ENCODE measurements around the gene CACNA1D.

CACNA1D gene

DNA sequence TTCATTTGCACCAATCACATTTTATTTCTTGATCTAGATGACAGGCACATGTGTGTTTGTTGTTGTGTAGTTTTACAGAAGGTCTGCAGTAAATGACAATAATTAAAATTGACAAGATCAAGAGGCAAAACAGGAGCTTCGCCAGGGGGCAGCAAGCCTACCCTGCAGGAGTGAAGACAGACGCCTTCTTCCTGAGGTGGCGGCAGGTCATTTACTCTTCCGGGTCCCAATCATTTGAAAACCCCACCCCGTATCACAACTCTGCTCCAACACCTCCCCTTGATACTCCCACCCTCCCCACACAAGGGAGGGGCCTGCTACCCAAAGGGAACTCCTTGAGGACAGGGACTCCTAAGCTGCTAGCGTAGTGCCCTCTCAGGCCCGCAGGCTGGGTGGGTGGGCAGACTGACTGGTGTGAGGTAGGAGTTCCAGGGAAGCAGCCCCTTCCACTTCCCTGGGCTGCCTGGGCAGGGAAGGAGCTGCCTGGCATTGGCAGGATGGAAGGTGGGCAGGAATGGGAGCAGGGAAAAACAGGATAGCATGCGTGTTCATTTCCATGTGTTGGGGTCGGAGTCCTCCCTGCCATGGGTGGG, 338.7 kb downstream of the CACNA1D start:
- peak; percentile 19 for DNase-seq

DNA sequence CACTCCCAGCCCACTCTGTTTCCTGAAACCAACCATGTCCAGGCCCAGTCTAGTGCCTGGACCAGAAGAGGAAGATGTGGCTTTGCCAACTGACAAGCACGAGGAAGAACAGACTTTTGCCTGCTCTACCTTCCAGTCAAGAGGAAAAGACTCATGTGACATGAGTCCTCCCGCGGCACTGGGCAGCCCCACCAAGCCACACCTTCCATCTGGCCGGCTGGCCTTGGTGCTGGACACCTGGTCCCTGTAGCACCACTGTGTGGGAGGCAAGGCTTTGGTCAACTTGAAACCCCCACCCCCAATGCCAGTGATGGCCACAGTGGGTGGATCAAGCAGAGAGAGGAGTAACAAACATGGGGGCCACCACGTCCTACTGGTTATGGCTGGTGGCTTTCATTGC, 339.3 kb downstream of the CACNA1D start:
- DNase-seq, result peak; percentile 32

DNA sequence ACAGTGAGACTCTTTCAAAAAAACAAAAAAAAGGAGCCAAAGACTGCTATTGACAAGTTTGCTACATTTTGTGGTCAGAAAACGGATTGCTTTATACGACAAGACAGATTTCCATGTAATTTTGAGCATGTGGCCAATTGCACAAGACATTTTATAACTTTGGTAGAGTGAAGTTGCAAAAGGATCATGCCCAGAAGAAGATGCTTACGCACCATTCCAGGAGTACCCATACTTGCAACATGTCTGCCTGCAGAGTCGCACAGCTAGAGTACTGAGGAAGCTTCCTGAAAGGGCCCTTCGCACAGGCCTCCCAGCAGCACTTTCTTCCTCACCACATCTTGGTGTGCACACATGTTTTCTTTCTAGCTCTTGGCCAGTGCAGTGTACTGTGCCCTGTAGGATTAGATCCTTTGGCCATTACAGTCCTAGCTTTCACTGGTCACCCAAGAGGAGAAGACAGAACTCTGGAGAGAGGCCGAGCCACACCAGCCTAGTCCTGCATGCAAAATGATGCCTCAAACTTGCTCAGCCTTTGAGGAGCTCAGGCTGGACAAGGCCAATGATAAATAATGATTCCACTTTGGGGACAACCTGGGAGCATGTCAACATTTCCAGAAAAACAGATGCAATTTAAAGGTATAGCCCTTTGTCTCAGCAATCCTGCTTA, 340.2 kb downstream of the CACNA1D start:
- peak; percentile 24 for DNase-seq

DNA sequence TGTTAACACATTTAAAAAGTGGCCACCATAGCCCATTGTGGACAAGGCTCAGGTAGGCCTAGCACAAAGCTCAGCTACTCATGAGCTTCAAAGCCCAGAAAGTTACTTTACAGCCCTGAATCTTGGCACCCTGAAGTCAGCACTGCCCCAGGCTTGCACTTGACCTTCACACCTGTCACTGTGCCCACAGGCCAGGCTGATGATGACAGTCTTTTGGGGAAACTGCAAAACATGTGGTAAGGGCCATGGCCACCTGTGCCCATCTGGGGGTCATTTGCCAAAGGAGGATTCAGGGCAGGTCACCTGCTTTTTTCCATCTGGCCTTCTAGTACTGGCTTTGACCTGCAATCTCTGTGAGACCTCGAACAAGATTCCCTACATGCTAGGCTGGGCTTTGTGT, 340.8 kb downstream of the CACNA1D start:
- DNase-seq, result no peak

DNA sequence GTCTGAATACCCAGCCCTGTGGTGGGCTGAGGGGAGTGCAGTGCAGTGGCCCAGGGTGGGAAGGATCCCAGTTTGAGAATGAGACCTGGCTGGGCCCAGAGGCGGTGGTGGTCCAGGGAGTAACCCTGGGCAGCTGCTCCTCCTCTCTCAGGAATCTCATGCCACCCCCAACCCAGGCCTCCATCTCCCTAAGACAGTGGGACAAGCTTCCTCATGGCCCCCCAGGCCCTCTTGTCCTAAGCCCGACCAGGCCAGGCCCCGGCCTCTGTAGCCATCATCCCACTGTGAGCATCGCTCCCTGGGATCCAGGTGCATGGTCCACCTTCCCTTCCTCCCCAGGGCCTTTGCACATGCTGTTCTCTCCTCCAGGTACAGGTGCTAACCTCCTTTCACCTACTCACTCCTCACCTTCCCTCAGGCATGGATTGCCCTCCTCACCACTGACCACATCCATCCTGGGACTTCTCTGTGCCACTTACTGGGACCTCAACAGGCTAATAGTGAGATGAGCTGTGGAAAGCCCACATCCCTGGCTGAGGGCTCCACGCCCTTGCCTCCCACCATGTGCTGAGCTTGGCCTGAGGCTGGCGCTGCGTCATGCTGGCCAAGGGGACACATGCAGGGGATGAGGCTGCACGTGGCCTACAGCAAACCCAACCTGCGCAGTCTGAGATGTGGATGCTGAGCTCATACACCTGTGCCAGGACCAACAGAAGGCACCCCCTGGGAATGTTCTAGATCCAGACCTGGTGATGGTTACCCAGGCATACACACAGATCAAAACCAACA, 341.9 kb downstream of the CACNA1D start:
- DNase-seq, result no peak

DNA sequence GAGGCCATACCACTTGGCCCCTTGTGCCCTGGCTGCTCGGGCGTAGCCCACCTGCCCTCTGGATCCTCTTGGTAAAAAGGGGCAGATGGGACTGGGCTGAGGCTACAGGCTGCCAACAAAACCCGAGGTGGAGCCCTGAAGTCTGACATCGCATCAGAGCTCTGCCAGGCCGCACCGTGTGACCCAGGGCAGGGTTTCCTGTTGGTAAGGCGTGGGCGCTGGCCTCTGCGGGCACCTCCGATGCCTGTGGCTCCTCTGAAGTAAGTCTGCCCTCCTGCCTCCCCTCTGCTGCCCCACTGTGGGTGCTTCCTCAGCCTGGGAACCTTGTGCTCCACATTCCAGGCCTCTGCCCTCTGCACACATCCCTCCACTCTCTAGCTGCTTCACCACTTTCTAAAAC, 342.9 kb downstream of the CACNA1D start:
- DNase-seq, result no peak

DNA sequence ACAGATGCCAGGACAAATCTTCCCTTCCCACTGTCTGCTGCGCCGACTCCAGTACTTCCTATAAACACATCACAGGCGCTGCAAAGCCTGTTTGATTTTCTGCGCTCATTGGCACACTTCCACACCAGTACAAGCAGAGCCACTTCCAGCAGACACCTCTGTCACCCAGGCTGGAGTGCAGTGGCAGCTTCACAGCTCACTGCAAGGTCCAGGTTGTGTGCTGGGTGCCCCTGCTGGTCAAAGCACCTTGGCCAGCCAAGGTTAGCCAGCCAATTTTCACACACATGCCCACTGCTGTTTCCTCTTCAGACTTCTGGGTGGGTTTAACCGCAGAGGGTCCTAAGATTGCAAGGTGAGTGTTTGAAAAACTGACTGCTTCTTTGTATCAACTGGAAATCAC, 346.9 kb downstream of the CACNA1D start:
- no peak for DNase-seq

DNA sequence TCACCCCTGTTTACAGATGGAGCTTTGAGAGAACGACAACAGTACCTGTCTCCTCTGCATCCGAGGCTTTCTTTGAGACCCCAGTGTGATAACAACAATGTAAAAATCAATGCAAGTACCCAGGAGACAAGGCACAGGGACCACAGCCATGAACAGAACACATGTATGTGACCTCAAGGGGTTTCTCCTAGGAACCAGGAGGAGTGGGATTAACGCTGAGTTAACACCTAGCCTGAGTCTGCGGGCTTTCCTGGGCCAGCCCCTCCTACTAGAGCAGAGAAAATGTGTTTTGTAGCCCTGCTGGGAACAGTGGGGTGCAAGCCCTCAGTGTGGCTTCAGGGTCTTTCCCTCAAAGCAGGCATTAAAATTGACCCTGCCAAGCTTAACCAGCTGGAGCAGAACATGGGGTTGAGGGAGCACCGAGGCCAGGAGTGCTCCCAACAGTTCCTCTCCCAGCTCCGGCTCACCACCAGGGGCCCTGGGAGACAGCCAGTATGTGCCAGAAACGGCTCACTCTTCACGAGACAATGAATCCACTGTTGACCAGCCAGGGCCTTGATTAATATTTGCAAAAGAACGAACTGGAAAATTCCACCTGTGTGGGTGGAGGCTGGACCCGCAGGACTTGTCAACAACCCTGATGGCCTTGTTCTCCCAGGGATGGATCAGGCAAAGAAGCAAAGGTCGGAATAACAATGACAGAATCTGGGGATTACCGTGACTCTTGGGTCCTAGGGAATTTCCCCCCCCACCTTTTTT, 348.2 kb downstream of the CACNA1D start:
- DNase-seq, result no peak

DNA sequence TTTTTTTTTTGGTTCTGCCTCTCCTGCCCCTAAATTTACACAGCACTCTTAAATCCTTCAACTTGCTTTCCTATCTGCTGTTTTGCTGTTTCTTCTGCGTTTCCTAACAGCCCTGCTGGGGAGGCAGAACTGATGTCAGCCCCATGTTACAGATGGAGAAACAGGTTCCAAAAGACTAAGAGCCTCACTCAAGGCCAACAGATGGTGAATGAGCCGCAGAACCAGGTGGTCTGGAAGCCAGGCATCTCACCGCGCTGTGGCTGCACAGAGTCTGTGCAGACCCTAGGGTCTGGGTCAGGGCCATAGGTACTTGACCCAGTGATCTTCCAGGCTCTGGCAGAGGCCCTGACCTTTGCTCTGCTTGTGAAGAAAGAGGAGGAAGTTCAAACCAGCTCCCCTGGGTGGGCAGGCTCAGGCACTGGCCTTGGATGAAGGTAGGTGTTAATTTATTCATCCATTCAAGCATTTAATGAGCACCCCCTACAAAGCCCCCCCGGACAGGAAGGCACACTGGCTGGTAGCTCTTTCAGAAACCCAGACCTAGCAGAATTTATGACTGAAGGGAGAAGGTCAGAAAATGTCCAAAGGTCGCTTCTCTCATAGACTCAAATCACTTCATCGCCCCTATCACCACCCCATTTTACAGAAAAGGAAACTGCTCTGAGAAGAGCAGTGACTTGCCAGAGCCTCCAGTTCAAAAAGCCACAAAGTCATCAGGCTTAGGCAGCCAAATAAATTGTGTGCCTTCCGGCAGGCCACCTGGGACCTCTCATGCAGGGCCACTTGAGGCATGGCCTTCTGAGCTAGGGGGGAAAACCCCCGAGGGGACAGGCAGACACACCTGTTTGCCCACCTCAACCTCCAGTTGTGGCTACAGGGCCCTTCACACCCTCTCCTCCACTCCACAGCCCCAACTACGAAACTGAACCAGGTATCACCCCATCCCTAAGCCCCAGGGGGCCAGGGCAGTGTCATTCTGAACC, 349.1 kb downstream of the CACNA1D start:
- DNase-seq, result no peak

DNA sequence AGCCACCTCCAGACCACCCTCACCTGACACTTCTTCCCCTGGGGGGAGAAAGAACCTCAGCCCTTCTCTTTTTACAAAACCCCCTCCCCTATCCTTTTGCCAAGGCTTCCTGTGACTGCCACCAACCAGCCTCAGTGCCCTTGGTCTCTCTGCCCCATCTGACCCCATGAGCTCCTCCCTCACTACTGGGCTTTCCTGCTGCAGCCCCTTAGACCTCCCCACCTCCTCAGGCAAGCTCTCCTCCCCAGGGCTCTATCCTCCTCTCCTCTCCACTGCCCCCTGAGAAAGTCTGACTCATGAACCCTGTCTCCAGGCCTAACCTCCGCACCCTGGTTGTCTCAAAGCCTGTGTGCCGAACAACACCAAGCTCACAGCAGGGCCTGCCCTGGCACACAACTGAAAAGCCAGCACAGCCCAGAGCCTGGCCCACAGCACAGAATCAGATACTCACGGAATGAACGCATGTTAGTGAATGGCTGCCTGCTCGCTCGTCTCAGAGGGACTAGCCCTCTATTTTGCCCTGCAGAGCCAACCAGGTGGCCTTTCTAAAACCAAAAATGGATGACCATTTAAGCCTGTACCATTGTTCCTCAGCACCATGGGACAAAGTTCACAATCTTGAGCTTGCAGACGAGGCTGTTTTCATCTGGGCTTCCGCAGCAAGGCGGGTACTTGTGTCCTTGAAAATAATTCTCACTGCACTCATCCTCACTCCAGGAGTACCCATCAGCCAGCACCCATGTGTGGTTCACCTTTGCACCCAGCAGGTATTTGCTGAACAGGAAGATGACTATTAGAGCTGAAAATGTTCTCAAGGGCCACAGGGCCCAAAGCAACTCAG, 350.1 kb downstream of the CACNA1D start:
- DNase-seq, result no peak

DNA sequence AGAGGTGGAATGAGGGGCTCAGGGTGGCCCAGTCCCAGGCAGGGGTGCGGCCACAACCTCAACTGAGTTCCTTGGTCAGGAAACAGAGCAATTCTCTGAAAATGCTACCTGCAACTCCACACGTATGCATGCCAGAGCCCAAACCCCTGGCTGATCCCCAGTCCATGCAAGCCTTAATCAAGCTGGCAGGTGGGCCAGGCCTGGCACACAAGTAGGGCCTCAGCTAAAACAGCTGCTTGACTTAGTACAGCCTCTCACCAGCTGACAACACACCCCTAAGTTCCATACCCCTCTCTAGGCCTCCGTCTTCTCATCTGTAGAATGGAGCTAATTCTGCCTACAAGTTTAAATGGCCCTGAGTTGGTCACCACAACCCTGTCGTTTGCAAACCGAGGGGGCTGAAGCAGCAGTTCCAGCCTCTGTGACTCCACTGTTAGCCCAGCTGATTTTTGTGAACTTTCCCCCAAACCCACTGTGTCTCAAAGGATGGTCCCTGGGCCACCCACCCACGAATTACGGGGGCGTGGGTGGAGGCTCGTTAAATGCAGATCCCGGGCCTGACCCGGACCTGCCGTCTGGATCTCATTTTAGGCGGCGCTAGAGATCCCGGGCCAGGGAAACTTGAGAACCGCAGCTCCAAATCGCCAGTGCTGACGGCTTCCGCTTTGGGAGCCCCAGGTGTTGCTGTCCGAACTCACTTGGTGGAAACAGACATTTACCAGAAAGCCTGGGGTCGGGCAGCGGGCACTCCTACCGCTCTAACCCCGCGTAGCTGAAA, 350.9 kb downstream of the CACNA1D start:
- DNase-seq, result peak; percentile 81

DNA sequence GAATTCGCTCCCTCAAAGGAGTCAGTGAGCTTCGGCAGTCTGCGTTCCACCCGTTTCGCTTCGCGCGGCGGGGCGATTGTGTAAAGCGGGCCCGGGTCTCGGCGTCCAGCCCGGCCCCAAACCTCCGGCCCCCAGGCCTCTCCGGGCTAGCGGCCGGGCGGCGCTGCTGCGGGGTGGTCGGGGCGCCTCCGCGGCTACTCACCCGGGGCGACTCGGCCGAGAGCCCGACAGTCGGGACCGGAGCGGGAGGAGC, 351.4 kb downstream of the CACNA1D start:
- DNase-seq, result no peak

DNA sequence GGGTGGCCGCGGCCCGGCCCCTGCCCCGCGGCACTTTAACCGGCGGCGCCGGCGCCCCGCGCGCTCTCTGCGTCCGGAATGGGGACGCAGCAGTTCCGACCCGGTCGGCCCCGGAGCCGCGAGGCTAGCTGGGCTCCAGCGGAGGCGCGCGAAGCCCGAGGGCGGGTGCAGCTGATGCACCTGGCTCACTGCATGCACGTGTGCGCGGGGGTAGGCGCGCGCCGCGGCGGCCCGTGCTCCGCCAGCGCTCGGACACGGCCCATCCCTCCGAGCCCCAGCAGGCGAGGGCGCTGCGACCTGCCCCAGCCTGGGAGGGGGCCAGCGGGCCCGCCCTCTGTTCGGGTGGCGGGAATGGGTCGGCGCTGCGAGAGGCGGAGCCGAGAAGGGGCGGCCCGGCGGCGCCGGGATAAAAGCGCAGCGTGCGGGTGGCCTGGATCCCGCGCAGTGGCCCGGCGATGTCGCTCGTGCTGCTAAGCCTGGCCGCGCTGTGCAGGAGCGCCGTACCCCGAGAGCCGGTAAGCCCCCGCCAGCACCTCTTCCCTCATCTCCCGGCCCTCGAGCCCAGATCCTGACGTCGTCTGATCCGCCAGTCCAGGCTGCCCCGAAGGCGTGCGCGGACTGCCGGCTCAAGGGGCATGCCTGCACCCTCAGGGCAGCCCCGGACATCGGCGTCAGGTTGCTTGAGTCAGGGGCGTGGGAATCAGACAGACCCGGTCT, 351.9 kb downstream of the CACNA1D start, which contains the start of the genes CHDH and IL17RB:
CHDH (minus strand) TSS at position 286 of the 717 bp plus-strand sequence. CDS start 22,411 bp downstream, outside the sequence.
IL17RB (plus strand) TSS at position 435 of the 717 bp plus-strand sequence; CDS start at position 456, 21 bp downstream.
- peak; percentile 85 for DNase-seq

DNA sequence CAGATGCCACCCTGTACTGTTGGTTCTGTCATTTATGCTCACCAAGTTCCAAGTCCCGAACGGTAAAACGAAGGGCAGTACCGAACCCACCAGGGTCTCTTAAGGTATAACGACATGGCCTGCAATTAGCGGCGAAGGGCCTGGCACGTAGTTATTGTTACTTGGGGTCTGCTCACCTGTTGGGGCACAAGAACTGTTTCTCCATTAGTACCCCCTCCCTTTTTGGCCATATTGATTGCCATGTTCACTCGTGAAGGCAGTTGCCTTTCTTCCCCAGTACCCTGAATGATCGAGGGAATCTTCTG, 352.4 kb downstream of the CACNA1D start:
- DNase-seq, result no peak

DNA sequence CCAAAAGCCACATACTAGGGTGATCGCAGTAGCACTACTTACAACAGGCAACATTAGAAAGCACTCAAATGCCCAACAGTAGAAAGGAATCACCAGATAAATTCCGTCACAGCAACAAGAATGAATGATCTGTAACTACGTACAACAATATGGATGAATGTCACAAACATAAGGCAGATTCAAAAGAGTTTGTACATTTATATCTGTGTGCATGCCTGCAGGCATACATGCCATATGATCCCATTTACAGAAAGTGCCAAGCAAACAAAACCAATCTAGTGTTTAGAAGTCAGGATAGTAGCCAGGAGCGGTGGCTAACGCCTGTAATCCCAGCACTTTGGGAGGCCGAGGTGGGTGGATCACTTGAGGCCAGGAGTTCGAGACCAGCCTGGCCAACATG, 355.5 kb downstream of the CACNA1D start:
- DNase-seq, result no peak

DNA sequence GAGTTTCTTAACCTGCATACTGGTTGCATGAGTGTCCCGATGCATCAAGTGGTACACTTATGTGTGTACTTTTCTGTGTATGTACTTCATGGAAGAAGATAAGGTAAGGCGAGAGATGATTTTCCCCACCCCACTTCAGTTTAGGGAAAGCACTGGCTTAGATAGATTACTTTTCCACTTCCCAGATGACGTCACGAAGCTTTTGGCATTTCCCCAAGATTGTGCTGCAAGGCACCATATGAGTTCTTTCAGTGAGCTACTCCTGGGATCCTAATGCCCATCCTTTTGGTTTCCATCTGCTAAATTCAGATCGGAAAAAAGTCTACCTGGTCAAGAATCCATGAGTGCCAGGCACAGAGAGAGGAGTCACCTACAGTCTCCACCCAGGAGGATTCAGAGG, 356.5 kb downstream of the CACNA1D start:
- DNase-seq, result no peak

DNA sequence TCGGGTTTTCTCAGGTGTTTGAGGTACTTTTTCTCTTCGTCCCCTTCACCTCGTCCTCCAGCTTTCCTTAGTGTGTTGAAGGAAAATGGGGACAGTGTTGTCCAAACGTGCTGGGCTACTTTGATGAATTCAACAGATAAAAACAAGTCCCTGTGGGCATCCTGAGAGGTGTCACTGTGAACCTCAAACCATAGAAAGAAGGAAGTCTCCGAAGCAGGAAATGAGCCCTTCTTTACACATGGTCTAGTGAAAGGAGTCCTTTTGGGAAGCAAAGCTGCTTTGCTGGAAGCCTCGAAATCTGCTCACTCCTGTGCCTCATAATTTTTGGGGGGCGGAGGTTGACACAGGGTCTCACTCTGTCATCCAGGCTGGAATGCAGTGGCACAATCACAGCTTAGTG, 362.6 kb downstream of the CACNA1D start:
- DNase-seq, result no peak

DNA sequence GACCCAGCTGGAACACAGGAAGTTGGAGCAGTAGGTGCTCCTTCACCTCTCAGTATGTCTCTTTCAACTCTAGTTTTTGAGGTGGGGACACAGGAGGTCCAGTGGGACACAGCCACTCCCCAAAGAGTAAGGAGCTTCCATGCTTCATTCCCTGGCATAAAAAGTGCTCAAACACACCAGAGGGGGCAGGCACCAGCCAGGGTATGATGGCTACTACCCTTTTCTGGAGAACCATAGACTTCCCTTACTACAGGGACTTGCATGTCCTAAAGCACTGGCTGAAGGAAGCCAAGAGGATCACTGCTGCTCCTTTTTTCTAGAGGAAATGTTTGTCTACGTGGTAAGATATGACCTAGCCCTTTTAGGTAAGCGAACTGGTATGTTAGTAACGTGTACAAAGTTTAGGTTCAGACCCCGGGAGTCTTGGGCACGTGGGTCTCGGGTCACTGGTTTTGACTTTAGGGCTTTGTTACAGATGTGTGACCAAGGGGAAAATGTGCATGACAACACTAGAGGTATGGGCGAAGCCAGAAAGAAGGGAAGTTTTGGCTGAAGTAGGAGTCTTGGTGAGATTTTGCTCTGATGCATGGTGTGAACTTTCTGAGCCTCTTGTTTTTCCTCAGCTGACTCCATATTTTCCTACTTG, 363.8 kb downstream of the CACNA1D start:
- DNase-seq, result no peak

DNA sequence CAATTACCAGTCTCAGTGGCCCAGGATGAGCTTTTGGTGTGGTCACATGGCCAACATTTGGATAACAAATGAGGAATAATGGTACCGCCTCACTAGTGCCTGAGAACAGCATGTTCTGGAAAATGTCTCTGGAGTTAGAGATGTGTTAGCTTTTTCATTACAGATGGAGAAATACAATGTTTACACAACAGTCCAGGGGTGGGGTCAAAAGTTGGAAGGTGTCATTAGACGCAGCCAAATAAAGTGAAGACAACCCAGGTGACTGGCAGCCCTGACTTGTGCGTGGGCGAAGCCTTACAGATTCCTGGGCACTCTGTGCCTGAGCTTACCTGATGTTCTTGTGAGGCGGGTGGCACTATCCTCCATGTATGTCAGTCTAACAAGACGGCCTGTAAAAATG, 364.8 kb downstream of the CACNA1D start:
- DNase-seq, result no peak
